Measurements from ENCODE around the gene CDH4. TPM values are rescaled to one million over a fixed set of nuclear protein-coding genes. Genes with fewer than 3 reads are reported as not detected.

The CDH4 gene
- total and polyA plus RNA-seq, 2 donors (not counting 1 experiment from before 2014, with no cell fraction given) = not detected

- intact Hi-C loops (cut with micrococcal nuclease) = no loop called here
- no peak for ATAC-seq (ENCODE audit: low read depth)
- WGBS (ENCODE audit: insufficient coverage) = 83% methylated on average over 25 of the region's 25 CpGs
- no peaks in the 10 kb centered on the region for H4K20me1 ChIP-seq (ENCODE audit: control insufficient read depth, insufficient read depth, low read length, poor library complexity, severe bottlenecking)
- no peaks in the 10 kb centered on the region for H3K27me3 Mint-ChIP-seq
- ChIA-PET POLR2A (no interaction called here), CTCF (no interaction called here)
- no peak for DNase-seq
- peaks cover 0 to 33% (median 0%) of the 10 kb centered on the region in 3 donors for H3K9me3 ChIP-seq (ENCODE audit: control extremely low read depth in 1 of 3, control insufficient read depth in 2 of 3, insufficient read depth in 1 of 3, low read length in 2 of 3)
- no peak overlapping the region for H3K4me2 ChIP-seq (replicated peaks; ENCODE audit: low read depth, low read length, poor library complexity, severe bottlenecking)
- no peak overlapping the region for H3K27ac Mint-ChIP-seq
- H3K9ac ChIP-seq (ENCODE audit: low read length) = no peak overlapping the region
- no peaks in the 10 kb centered on the region for H3K4me1 ChIP-seq (ENCODE audit: control insufficient read depth in 2 of 2, insufficient read depth in 2 of 2, low read length in 2 of 2)
- no peaks in the 10 kb centered on the region for H3K4me1 Mint-ChIP-seq
- H3K27me3 ChIP-seq (replicated peaks in 1 of 4; ENCODE audit: control extremely low read depth in 1 of 4, control insufficient read depth in 3 of 4, insufficient read depth in 4 of 4, low read length in 3 of 4) = no peaks in the 10 kb centered on the region
- no peak overlapping the region for H2AFZ ChIP-seq (ENCODE audit: insufficient read depth, low read depth, low read length, poor library complexity, severe bottlenecking)
- TF ChIP-seq CTCF (IDR thresholded peaks at IDR 0.05) = no peak
- TF ChIP-seq EZH2 (IDR thresholded peaks at IDR 0.05; ENCODE audit: borderline replicate concordance, insufficient read depth, low read depth, low read length, poor library complexity, severe bottlenecking) = no peak
- peaks cover 5% of the 10 kb centered on the region for H3K9me3 Mint-ChIP-seq (ENCODE audit: insufficient read depth)
- no peaks in the 10 kb centered on the region for H3K36me3 ChIP-seq (replicated peaks in 1 of 2; ENCODE audit: control extremely low read depth in 1 of 2, control insufficient read depth in 1 of 2, extremely low read depth in 1 of 2, insufficient read depth in 2 of 2, low read length in 1 of 2)
- H3K4me3 Mint-ChIP-seq = no peak overlapping the region
- H3K4me3 ChIP-seq (ENCODE audit: control extremely low read depth in 1 of 5, extremely low read depth in 1 of 5, insufficient read depth in 1 of 5, low read depth in 2 of 5, low read length in 4 of 5) = no peak overlapping the region
- H3K27ac ChIP-seq (ENCODE audit: low read length in 2 of 2) = no peak overlapping the region
- no peaks in the 10 kb centered on the region for H3K79me2 ChIP-seq (ENCODE audit: control insufficient read depth, insufficient read depth, low read length)
These were observed 377.7 kb downstream of the CDH4 start for GRCh38 chr20:61629602-61630390.

- Histone ChIP-seq H3K79me2 (ENCODE audit: control insufficient read depth, insufficient read depth, low read length) (no peaks in the 10 kb centered on the region), H3K4me1 (ENCODE audit: control insufficient read depth in 2 of 2, insufficient read depth in 2 of 2, low read length in 2 of 2) (no peaks in the 10 kb centered on the region), H2AFZ (ENCODE audit: insufficient read depth, low read depth, low read length, poor library complexity, severe bottlenecking) (no peak overlapping the region), H3K9ac (ENCODE audit: low read length) (no peak overlapping the region), H3K4me2 (replicated peaks; ENCODE audit: low read depth, low read length, poor library complexity, severe bottlenecking) (no peak overlapping the region), H3K27ac (ENCODE audit: low read length in 2 of 2) (no peak overlapping the region), H3K36me3 (replicated peaks in 1 of 2; ENCODE audit: control extremely low read depth in 1 of 2, control insufficient read depth in 1 of 2, extremely low read depth in 1 of 2, insufficient read depth in 2 of 2, low read length in 1 of 2) (no peaks in the 10 kb centered on the region), H3K27me3 (replicated peaks in 1 of 4; ENCODE audit: control extremely low read depth in 1 of 4, control insufficient read depth in 3 of 4, insufficient read depth in 4 of 4, low read length in 3 of 4) (no peaks in the 10 kb centered on the region), H3K4me3 (ENCODE audit: control extremely low read depth in 1 of 5, extremely low read depth in 1 of 5, insufficient read depth in 1 of 5, low read depth in 2 of 5, low read length in 4 of 5) (no peak overlapping the region), H3K9me3 (ENCODE audit: control extremely low read depth in 1 of 3, control insufficient read depth in 2 of 3, insufficient read depth in 1 of 3, low read length in 2 of 3) (peaks cover 0 to 33% (median 0%) of the 10 kb centered on the region in 3 donors), H4K20me1 (ENCODE audit: control insufficient read depth, insufficient read depth, low read length, poor library complexity, severe bottlenecking) (no peaks in the 10 kb centered on the region)
- H3K4me3 Mint-ChIP-seq = no peak overlapping the region
- no peak overlapping the region for H3K27ac Mint-ChIP-seq
- DNase-seq (no peak), ATAC-seq (ENCODE audit: low read depth) (no peak)
- H3K4me1 Mint-ChIP-seq = no peaks in the 10 kb centered on the region
- TF ChIP-seq EZH2 (IDR thresholded peaks at IDR 0.05; ENCODE audit: borderline replicate concordance, insufficient read depth, low read depth, low read length, poor library complexity, severe bottlenecking) (no peak), CTCF (IDR thresholded peaks at IDR 0.05) (no peak)
- 93% methylated on average over 3 of the region's 5 CpGs for WGBS (ENCODE audit: insufficient coverage)
- H3K27me3 Mint-ChIP-seq = no peaks in the 10 kb centered on the region
- ChIA-PET CTCF (no interaction called here), POLR2A (no interaction called here)
- intact Hi-C loops (cut with micrococcal nuclease) = no loop called here
- peaks cover 5% of the 10 kb centered on the region for H3K9me3 Mint-ChIP-seq (ENCODE audit: insufficient read depth)
These were observed 378.3 kb downstream of the CDH4 start for GRCh38 chr20:61630391-61630650.

All from B cell (primary cell).